Osteocyte (in vitro differentiated cells): ENCODE measurements around the gene CCDC159. TPM values are rescaled to one million over a fixed set of nuclear protein-coding genes. Genes with fewer than 3 reads are reported as not detected.
"Not testable (repeated sequence)": the region's sequence is repeated elsewhere in the genome, so short reads cannot be mapped to it uniquely, and the experiment has no call there.

Experiments used
- DNase-seq: peaks from one replicate; pipeline ENCODE4 v3.0.0; 2021; ENCODE audit warnings: mixed read lengths; ENCODE audit not compliant: unreplicated experiment; ENCODE audit errors: extremely low spot score
- H3K27ac Mint-ChIP-seq: one replicate; pipeline ENCODE4 v1.8.0; 2021; ENCODE audit warnings: mild to moderate bottlenecking, mixed read lengths; ENCODE audit not compliant: unreplicated experiment
- H3K27me3 Mint-ChIP-seq: one replicate; pipeline ENCODE4 v1.8.0; 2021; ENCODE audit warnings: mixed read lengths; ENCODE audit not compliant: unreplicated experiment
- H3K36me3 Mint-ChIP-seq: one replicate; pipeline ENCODE4 v1.8.0; 2021; ENCODE audit warnings: mixed read lengths; ENCODE audit not compliant: unreplicated experiment
- H3K4me1 Mint-ChIP-seq: one replicate; pipeline ENCODE4 v1.8.0; 2021; ENCODE audit warnings: mixed read lengths; ENCODE audit not compliant: unreplicated experiment
- H3K4me3 Mint-ChIP-seq: one replicate; pipeline ENCODE4 v1.8.0; 2021; ENCODE audit warnings: mild to moderate bottlenecking, moderate library complexity, mixed read lengths; ENCODE audit not compliant: unreplicated experiment
- H3K9me3 Mint-ChIP-seq: one replicate; pipeline ENCODE4 v1.8.0; 2021; ENCODE audit warnings: mixed read lengths; ENCODE audit not compliant: unreplicated experiment
- CTCF ChIP-seq: fragments of 200-600 bp; sonication (generic); IDR thresholded peaks from 2 replicates; pipeline ENCODE4 v1.5.0; 2021; ENCODE audit warnings: antibody characterized with exemption, mild to moderate bottlenecking, moderate library complexity
- total RNA-seq: library from RNA; stranded (reverse); gene quantifications from 2 replicates; pipeline ENCODE4 v1.2.1, GENCODE V29; 2021

Gene CCDC159
- total RNA-seq, 1 donor from 2014 or later = 28.1 TPM

DNA sequence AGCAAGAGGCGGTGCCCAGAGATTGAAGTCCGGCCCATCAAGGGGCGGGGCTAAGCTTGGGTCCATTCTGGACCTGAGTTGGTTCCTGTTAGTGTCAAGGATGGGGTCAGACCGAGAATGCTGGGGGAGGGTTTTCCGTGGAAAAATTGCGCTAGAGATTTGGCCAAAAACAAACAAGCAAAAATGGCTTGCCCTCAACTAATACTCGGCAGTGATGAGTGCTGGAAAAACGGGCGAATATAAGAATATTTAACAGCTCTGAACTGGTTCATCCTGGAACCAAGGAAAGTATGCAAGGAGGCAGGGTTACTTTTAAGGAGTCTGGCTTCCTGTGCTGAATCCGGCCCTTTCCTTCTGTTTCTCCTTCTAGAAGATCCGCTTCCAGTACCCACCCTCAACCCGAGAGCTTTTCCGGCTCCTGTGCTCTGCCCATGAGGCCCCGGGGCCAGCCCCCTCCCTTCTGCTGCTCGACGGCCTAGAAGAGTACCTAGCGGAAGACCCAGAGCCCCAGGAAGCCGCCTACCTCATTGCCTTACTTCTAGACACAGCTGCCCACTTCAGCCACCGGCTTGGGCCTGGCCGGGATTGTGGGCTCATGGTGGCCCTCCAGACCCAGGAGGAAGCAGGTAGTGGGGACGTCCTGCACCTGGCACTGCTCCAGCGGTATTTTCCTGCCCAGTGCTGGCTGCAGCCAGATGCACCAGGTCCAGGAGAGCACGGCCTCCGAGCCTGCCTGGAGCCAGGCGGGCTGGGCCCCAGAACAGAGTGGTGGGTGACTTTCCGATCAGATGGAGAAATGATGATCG lies 29.0 kb downstream of the CCDC159 start:
- DNase-seq = no peak
- Mint-ChIP-seq H3K4me1 (peaks cover 26% of the 10 kb centered on the region), H3K36me3 (no peaks in the 10 kb centered on the region), H3K27me3 (no peaks in the 10 kb centered on the region), H3K4me3 (no peak overlapping the region), H3K9me3 (no peaks in the 10 kb centered on the region), H3K27ac (no peak overlapping the region)
- no peak for TF ChIP-seq CTCF

- H3K4me1 Mint-ChIP-seq = peaks cover 38% of the 10 kb centered on the region
- H3K4me3 Mint-ChIP-seq = peak overlapping the region; percentile 21
- peak overlapping the region; percentile 86 for H3K27ac Mint-ChIP-seq
- DNase-seq = no peak
- H3K36me3 Mint-ChIP-seq = no peaks in the 10 kb centered on the region
- TF ChIP-seq CTCF = no peak
- peaks cover 4% of the 10 kb centered on the region for H3K27me3 Mint-ChIP-seq
- no peaks in the 10 kb centered on the region for H3K9me3 Mint-ChIP-seq
Measured at GRCh38 chr19:11377237-11377636, 30.9 kb downstream of the CCDC159 start.

- no peaks in the 10 kb centered on the region for H3K36me3 Mint-ChIP-seq
- peaks cover 40% of the 10 kb centered on the region for H3K4me1 Mint-ChIP-seq
- no peak for TF ChIP-seq CTCF
- no peaks in the 10 kb centered on the region for H3K9me3 Mint-ChIP-seq
- no peak overlapping the region for H3K27ac Mint-ChIP-seq
- no peak overlapping the region for H3K4me3 Mint-ChIP-seq
- DNase-seq = no peak
- H3K27me3 Mint-ChIP-seq = peaks cover 7% of the 10 kb centered on the region
Measured at GRCh38 chr19:11377756-11378155, 31.4 kb downstream of the CCDC159 start.

- H3K4me3 Mint-ChIP-seq = no peak overlapping the region
- H3K27me3 Mint-ChIP-seq = peaks cover 8% of the 10 kb centered on the region
- no peak for DNase-seq
- peaks cover 41% of the 10 kb centered on the region for H3K4me1 Mint-ChIP-seq
- TF ChIP-seq CTCF = peak; percentile 68
- H3K27ac Mint-ChIP-seq = peak overlapping the region; percentile 56
- no peaks in the 10 kb centered on the region for H3K9me3 Mint-ChIP-seq
- no peaks in the 10 kb centered on the region for H3K36me3 Mint-ChIP-seq
Measured at GRCh38 chr19:11378319-11379189, 32.2 kb downstream of the CCDC159 start.

DNA sequence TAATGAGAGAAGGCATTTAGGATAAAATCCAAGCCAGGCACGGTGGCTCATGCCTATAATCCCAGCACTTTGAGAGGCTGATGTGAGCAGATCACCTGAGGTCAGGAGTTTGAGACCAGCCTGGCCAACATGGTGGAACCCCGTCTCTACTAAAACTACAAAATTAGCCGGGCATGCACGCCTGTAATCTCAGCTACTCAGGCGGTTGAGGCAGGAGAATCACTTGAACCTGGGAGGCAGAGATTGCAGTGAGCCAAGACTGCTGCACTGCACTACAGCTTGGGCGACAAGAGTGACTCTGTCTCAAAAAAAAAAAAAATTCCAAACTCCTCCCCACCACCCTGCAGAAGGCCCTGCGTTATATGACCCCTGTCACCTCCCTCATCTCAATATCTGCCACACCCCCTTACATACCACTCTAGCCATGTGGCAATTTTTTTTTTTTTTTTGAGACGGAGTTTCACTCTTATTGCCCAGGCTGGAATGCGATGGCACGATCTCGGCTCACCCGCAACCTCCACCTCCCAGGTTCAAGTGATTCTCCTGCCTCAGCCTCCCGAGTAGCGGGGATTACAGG lies 33.0 kb downstream of the CCDC159 start:
- not testable (repeated sequence) for H3K9me3 Mint-ChIP-seq, H3K4me3 Mint-ChIP-seq, H3K27ac Mint-ChIP-seq, DNase-seq, H3K27me3 Mint-ChIP-seq, H3K36me3 Mint-ChIP-seq
- peaks cover 42% of the 10 kb centered on the region for H3K4me1 Mint-ChIP-seq
